NT2/D1 (cell line): ENCODE data around the gene SRCAP.

Experiments used
- YY1 ChIP-seq: IDR thresholded peaks from 2 replicates; pipeline ENCODE4 v1.6.1; 2011; ENCODE audit not compliant: insufficient read length, insufficient read depth
- ZNF274 ChIP-seq: IDR thresholded peaks from 2 replicates; pipeline ENCODE4 v1.6.1; 2011; ENCODE audit warnings: mild to moderate bottlenecking, low read depth, low read length

- TF ChIP-seq ZNF274 (no peak), YY1 (no peak)
Observed at GRCh38 chr16:30747799-30748633, 49.0 kb downstream of the SRCAP start, which contains the start of gene PHKG2.
